Activated CD4-positive, alpha-beta T cell treated with anti-CD3 and anti-CD28 coated beads, Interleukin-2, amount 10 ng/mL, durations not matched to agents 7 days and 5 days (primary cell): Measurements from ENCODE around the gene PARP16. TPM values are rescaled to one million over a fixed set of nuclear protein-coding genes. Genes with fewer than 3 reads are reported as not detected.

Source experiments
- CTCF ChIA-PET: fragments of 350-600 bp; sonication (Branson Sonifier 250); formaldehyde crosslinking; loops from one replicate; lab custom pipeline; 2021; ENCODE audit warnings: antibody characterized with exemption; lab: Charles Lee
- POLR2A ChIA-PET: fragments of 350-600 bp; sonication (Branson Sonifier 250); formaldehyde crosslinking; loops from one replicate; lab custom pipeline; 2021; ENCODE audit warnings: antibody characterized with exemption; lab: Charles Lee
- DNase-seq: peaks from one replicate; pipeline ENCODE4 v3.0.0-alpha.2; 2020
- H3K27ac Mint-ChIP-seq: one replicate; pipeline ENCODE4 v1.8.0; 2021; ENCODE audit warnings: mild to moderate bottlenecking, moderate library complexity, mixed read lengths
- H3K27me3 Mint-ChIP-seq: one replicate; pipeline ENCODE4 v1.8.0; 2021; ENCODE audit warnings: mixed read lengths
- H3K36me3 Mint-ChIP-seq: one replicate; pipeline ENCODE4 v1.8.0; 2021; ENCODE audit warnings: low read depth, mixed read lengths
- H3K4me1 Mint-ChIP-seq: one replicate; pipeline ENCODE4 v1.8.0; 2021; ENCODE audit warnings: mixed read lengths
- H3K4me3 Mint-ChIP-seq: one replicate; pipeline ENCODE4 v1.8.0; 2021; ENCODE audit warnings: mild to moderate bottlenecking, moderate library complexity, mixed read lengths
- H3K9me3 Mint-ChIP-seq: one replicate; pipeline ENCODE4 v1.8.0; 2021; ENCODE audit warnings: mixed read lengths
- total RNA-seq, 2 experiments: library from RNA; stranded (reverse); gene quantifications; one replicate each; pipeline ENCODE4 v1.2.3, GENCODE V29; 2021

PARP16 gene
- total RNA-seq, 2 experiments from 2014 or later, result 19.0 to 21.7 TPM

GRCh38 chr15:65306551-65306950, 19.9 kb upstream of the PARP16 start:
- Mint-ChIP-seq H3K27me3 (no peaks in the 10 kb centered on the region), H3K27ac (no peak overlapping the region), H3K36me3 (no peaks in the 10 kb centered on the region), H3K4me1 (peaks cover 30% of the 10 kb centered on the region), H3K9me3 (no peaks in the 10 kb centered on the region), H3K4me3 (no peak overlapping the region)
- CTCF ChIA-PET, result interaction anchor here (2.6 kb wide), 1 partner anchor 79 kb away, joined by 6 read pairs; no protein-coding TSS in a partner anchor
- POLR2A ChIA-PET, result no interaction called here
- no peak for DNase-seq

GRCh38 chr15:65305776-65306175, 19.1 kb upstream of the PARP16 start:
- no peak overlapping the region for H3K4me3 Mint-ChIP-seq
- no peaks in the 10 kb centered on the region for H3K27me3 Mint-ChIP-seq
- CTCF ChIA-PET, result interaction anchor here (0.6 to 2.6 kb wide), 3 partner anchors 79 to 532 kb away, joined by 3 to 6 read pairs (median 6); no protein-coding TSS in a partner anchor
- POLR2A ChIA-PET, result no interaction called here
- DNase-seq, result no peak
- H3K36me3 Mint-ChIP-seq, result no peaks in the 10 kb centered on the region
- H3K9me3 Mint-ChIP-seq, result no peaks in the 10 kb centered on the region
- H3K27ac Mint-ChIP-seq, result no peak overlapping the region
- H3K4me1 Mint-ChIP-seq, result peaks cover 30% of the 10 kb centered on the region

GRCh38 chr15:65305150-65305758, 18.6 kb upstream of the PARP16 start:
- Mint-ChIP-seq H3K4me1 (peaks cover 36% of the 10 kb centered on the region), H3K27ac (peak overlapping the region; percentile 98), H3K4me3 (peak overlapping the region; percentile 93), H3K36me3 (peaks cover 2% of the 10 kb centered on the region), H3K27me3 (no peaks in the 10 kb centered on the region), H3K9me3 (no peaks in the 10 kb centered on the region)
- no peak for DNase-seq
- ChIA-PET CTCF (interaction anchor here (0.6 to 2.6 kb wide), 10 partner anchors 14 to 532 kb away, joined by 3 to 12 read pairs (median 4); partner anchors contain the start of gene PARP16), POLR2A (interaction anchor here (0.5 to 1.8 kb wide), 18 partner anchors 8 to 1246 kb away, joined by 3 to 23 read pairs (median 4); partner anchors contain the start of genes CLPX, PARP16, PDCD7 and RAB11A)

- no peaks in the 10 kb centered on the region for H3K27me3 Mint-ChIP-seq
- H3K27ac Mint-ChIP-seq, result peak within 1 kb of the TSS; percentile 98
- DNase-seq, result peak; percentile 87
- ChIA-PET CTCF (interaction anchor here (0.6 to 2.6 kb wide), 9 partner anchors 14 to 271 kb away, joined by 3 to 12 read pairs (median 4); partner anchors contain the start of gene PARP16), POLR2A (interaction anchor here (0.5 to 1.8 kb wide), 20 partner anchors 9 to 1247 kb away, joined by 3 to 23 read pairs (median 4); partner anchors contain the start of genes CLPX, PARP16, PDCD7 and RAB11A)
- H3K4me3 Mint-ChIP-seq, result peak within 1 kb of the TSS; percentile 93
- H3K4me1 Mint-ChIP-seq, result peaks cover 42% of the 10 kb centered on the region
- peaks cover 2% of the 10 kb centered on the region for H3K36me3 Mint-ChIP-seq
- H3K9me3 Mint-ChIP-seq, result no peaks in the 10 kb centered on the region
These were observed 17.9 kb upstream of the PARP16 start, which contains the start of gene RNU5B-1 for GRCh38 chr15:65304381-65305149. Gene RNU5B-1, plus strand, starts transcription at chr15:65304677.

- POLR2A ChIA-PET, result interaction anchor here (1.0 to 1.8 kb wide), 4 partner anchors 17 to 410 kb away, joined by 4 to 23 read pairs (median 10); partner anchors contain the start of genes CLPX and PARP16
- CTCF ChIA-PET, result interaction anchor here (0.6 to 2.6 kb wide), 4 partner anchors 17 to 1608 kb away, joined by 3 to 12 read pairs (median 5); partner anchors contain the start of gene PARP16
- Mint-ChIP-seq H3K27ac (peak overlapping the region; percentile 98), H3K4me1 (peaks cover 46% of the 10 kb centered on the region), H3K4me3 (peak overlapping the region; percentile 93), H3K9me3 (no peaks in the 10 kb centered on the region), H3K36me3 (peaks cover 2% of the 10 kb centered on the region), H3K27me3 (no peaks in the 10 kb centered on the region)
- no peak for DNase-seq
These were observed 17.2 kb upstream of the PARP16 start for GRCh38 chr15:65303687-65304380.

GRCh38 chr15:65302061-65302460, 15.4 kb upstream of the PARP16 start:
- no peak for DNase-seq
- no peak overlapping the region for H3K27ac Mint-ChIP-seq
- no peak overlapping the region for H3K4me3 Mint-ChIP-seq

GRCh38 chr15:65300924-65301441, 14.3 kb upstream of the PARP16 start:
- ChIA-PET POLR2A (interaction anchor here (0.7 to 1.8 kb wide), 2 partner anchors 14 to 84 kb away, joined by 3 to 6 read pairs; partner anchors contain the start of gene PARP16), CTCF (interaction anchor here (1.1 to 1.6 kb wide), 2 partner anchors 18 to 115 kb away, joined by 4 to 7 read pairs; partner anchors contain the start of gene CLPX)
- Mint-ChIP-seq H3K36me3 (peaks cover 2% of the 10 kb centered on the region), H3K27me3 (no peaks in the 10 kb centered on the region), H3K4me1 (peaks cover 62% of the 10 kb centered on the region), H3K9me3 (no peaks in the 10 kb centered on the region), H3K27ac (no peak overlapping the region), H3K4me3 (no peak overlapping the region)
- no peak for DNase-seq

More at GRCh38 chr15:65302061-65302460, 15.4 kb upstream of the PARP16 start:
- no peaks in the 10 kb centered on the region for H3K27me3 Mint-ChIP-seq
- H3K4me1 Mint-ChIP-seq, result peaks cover 60% of the 10 kb centered on the region
- CTCF ChIA-PET, result no interaction called here
- H3K9me3 Mint-ChIP-seq, result no peaks in the 10 kb centered on the region
- POLR2A ChIA-PET, result no interaction called here
- H3K36me3 Mint-ChIP-seq, result peaks cover 2% of the 10 kb centered on the region

GRCh38 chr15:65298731-65299130, 12.0 kb upstream of the PARP16 start:
- Mint-ChIP-seq H3K36me3 (peaks cover 2% of the 10 kb centered on the region), H3K9me3 (no peaks in the 10 kb centered on the region), H3K4me1 (peaks cover 54% of the 10 kb centered on the region), H3K27me3 (no peaks in the 10 kb centered on the region), H3K27ac (peak overlapping the region; percentile 98), H3K4me3 (peak overlapping the region; percentile 84)
- CTCF ChIA-PET, result interaction anchor here (1.6 to 2.6 kb wide), 3 partner anchors 12 to 165 kb away, joined by 4 to 17 read pairs (median 8); partner anchors contain the start of genes CLPX, PARP16 and PDCD7
- POLR2A ChIA-PET, result no interaction called here
- no peak for DNase-seq

- Mint-ChIP-seq H3K27ac (peak overlapping the region; percentile 34), H3K9me3 (no peaks in the 10 kb centered on the region), H3K4me1 (peaks cover 41% of the 10 kb centered on the region), H3K27me3 (no peaks in the 10 kb centered on the region), H3K36me3 (no peaks in the 10 kb centered on the region), H3K4me3 (no peak overlapping the region)
- ChIA-PET CTCF (interaction anchor here (1.1 to 1.3 kb wide), 2 partner anchors 9 to 14 kb away, joined by 3 to 4 read pairs; no protein-coding TSS in a partner anchor), POLR2A (no interaction called here)
- no peak for DNase-seq
These were observed 6.3 kb upstream of the PARP16 start for GRCh38 chr15:65292938-65293518.

- H3K36me3 Mint-ChIP-seq, result no peaks in the 10 kb centered on the region
- ChIA-PET CTCF (interaction anchor here (0.7 to 1.0 kb wide), 3 partner anchors 10 to 15 kb away, joined by 3 read pairs; partner anchors contain the start of gene RNU5B-1), POLR2A (no interaction called here)
- DNase-seq, result no peak
- H3K27ac Mint-ChIP-seq, result no peak overlapping the region
- H3K4me3 Mint-ChIP-seq, result no peak overlapping the region
- H3K9me3 Mint-ChIP-seq, result no peaks in the 10 kb centered on the region
- no peaks in the 10 kb centered on the region for H3K27me3 Mint-ChIP-seq
- H3K4me1 Mint-ChIP-seq, result peaks cover 41% of the 10 kb centered on the region
These were observed 3.5 kb upstream of the PARP16 start for GRCh38 chr15:65290228-65290627.

GRCh38 chr15:65289261-65289854, 2.7 kb upstream of the PARP16 start:
- ChIA-PET POLR2A (no interaction called here), CTCF (interaction anchor here (0.7 to 1.0 kb wide), 3 partner anchors 10 to 15 kb away, joined by 3 read pairs; partner anchors contain the start of gene RNU5B-1)
- H3K9me3 Mint-ChIP-seq, result no peaks in the 10 kb centered on the region
- no peaks in the 10 kb centered on the region for H3K36me3 Mint-ChIP-seq
- no peaks in the 10 kb centered on the region for H3K27me3 Mint-ChIP-seq
- DNase-seq, result no peak
- H3K4me1 Mint-ChIP-seq, result peaks cover 35% of the 10 kb centered on the region
- no peak overlapping the region for H3K27ac Mint-ChIP-seq
- H3K4me3 Mint-ChIP-seq, result no peak overlapping the region
